HG03342 (cell line): ENCODE measurements around the gene ZNF155.

Source experiments
- ATAC-seq: cut with Tn5 transposase; IDR thresholded peaks from one replicate; pipeline ENCODE4 v1.9.1; 2021; ENCODE audit warnings: mild to moderate bottlenecking, moderate library complexity; ENCODE audit not compliant: unreplicated experiment

Gene ZNF155

DNA sequence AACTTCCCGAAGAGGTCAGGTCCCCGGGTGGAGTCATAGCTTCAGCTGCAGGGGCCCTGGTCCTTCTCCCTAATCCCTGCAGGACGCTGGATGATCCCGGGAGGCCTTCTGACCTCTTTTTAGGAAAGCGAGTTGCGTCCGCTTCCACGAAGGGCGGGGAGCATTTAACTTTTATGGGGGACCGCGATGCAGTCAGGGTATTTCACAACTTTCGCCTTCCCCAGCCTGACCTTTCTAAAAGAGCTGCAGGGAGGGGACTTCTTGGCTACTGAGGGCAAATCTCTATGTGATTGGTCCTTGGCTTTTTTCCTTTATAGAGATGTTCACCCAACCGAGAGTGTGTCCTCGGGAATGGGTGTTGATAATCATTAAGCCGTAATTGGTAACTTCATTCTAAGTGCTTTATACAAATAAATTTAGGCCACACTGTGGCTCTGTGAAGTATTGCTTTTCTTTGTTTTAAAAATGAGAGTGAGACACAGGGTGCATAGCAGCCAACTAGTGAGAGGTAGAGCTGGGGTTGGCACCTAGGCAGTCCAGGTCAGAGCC is 19.5 kb downstream of the ZNF155 start:
- peak; percentile 36 for ATAC-seq

GRCh38 chr19:44005973-44006372 is 22.0 kb downstream of the ZNF155 start:
- no peak for ATAC-seq

- no peak for ATAC-seq
These were observed 23.5 kb downstream of the ZNF155 start for GRCh38 chr19:44007473-44007872.

DNA sequence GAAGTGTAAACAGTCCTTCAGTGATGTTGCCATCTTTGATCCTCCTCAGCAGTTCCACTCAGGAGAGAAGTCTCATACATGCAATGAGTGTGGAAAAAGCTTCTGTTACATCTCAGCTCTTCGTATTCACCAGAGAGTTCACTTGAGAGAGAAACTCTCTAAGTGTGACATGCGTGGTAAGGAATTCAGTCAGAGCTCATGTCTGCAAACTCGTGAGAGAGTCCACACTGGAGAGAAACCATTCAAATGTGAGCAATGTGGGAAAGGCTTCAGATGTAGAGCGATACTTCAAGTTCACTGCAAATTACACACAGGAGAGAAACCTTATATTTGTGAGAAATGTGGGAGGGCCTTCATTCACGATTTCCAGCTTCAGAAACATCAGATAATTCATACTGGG is 26.5 kb downstream of the ZNF155 start:
- ATAC-seq, result no peak

DNA sequence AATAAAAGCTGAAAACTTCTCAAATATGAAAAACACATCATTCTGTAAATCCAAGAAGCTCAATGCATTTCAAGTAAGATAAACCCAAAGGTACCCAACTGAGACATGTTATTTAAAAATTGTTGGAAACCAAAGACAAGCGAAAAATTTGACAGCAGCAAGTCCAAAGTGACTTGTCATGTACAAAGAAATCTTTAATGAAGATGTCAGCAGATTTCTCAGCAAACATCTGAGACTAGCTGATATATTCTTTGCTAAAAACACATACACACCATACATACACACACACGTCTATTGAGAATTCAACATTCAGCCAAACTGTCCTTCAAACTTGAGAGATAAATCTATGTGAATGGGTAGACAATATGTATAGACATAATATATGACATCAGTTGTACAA is 35.5 kb downstream of the ZNF155 start:
- ATAC-seq, result no peak

- no peak for ATAC-seq
These were observed 37.2 kb downstream of the ZNF155 start for GRCh38 chr19:44021221-44021620.

- no peak for ATAC-seq
These were observed 40.9 kb downstream of the ZNF155 start for GRCh38 chr19:44024900-44025216.

DNA sequence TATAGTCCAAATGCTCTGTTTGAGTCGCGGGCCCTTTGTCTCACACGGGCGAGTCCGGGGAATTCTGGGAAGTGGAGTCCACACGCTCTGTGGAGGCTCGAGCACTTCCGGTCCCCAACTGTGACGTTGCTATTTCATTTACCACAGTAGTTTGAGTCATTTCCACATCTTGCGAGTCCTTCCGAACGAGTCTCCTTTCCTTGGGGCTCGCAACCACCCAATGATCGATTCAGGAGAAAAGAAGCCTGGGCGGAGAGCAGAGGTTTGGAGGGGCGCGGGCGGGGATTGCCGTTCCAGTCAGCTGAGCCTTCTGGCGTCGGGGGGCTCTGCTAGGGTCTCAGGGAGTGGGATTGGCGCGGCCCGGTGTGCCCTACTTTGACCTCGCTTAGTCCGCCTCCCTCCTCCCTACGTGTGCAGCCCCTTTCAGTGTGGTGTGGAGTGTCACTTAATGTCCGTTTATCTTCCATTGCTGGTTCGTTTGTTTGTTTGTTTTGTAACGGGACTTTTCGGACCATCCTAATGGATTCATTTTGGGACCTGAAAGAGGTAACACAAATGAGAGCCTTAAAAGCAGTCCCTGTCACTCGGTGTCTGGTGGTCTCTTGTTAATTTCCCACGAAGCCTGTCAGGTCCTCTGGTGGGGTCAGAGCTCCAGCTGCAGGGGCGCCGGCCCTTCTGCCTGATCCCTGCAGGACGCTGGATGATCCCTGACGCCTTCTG is 41.4 kb downstream of the ZNF155 start, which contains the start of gene ZNF222:
Gene ZNF222 (plus strand): TSS at position 163 of the 720 bp plus-strand sequence. CDS start 58 bp downstream, at position 221.
- peak; percentile 95 for ATAC-seq

GRCh38 chr19:44026622-44027021 is 42.6 kb downstream of the ZNF155 start:
- ATAC-seq, result no peak

DNA sequence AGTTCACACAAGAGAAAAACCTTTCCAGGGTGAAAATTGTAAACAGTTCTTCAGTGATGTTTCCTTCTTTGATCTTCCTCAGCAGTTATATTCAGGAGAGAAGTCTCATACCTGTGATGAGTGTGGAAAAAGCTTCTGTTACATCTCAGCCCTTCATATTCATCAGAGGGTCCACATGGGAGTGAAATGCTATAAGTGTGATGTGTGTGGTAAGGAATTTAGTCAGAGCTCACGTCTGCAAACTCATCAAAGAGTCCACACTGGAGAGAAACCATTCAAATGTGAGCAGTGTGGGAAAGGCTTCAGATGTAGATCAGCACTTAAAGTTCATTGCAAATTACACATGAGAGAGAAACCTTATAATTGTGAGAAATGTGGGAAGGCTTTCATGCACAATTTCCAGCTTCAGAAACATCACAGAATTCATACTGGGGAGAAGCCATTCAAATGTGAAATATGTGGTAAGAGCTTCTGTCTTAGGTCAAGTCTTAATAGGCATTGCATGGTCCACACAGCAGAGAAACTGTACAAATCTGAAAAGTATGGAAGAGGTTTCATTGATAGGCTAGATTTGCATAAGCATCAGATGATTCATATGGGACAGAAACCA is 48.1 kb downstream of the ZNF155 start:
- ATAC-seq, result no peak

GRCh38 chr19:44042147-44042546 is 58.2 kb downstream of the ZNF155 start:
- no peak for ATAC-seq
